Gastroesophageal sphincter (tissue), 3 donors: ENCODE data around the gene NPFF.

ENCODE experiments used
- CTCF ChIP-seq, 4 experiments: fragments of 200-600 bp in 2 of 4; fragments of 450-650 bp in 2 of 4; sonication (generic) in 1 of 4; IDR thresholded peaks; one replicate each; pipeline ENCODE4 v1.5.1; 2017 to 2019; ENCODE audit warnings: antibody characterized with exemption in 4 of 4, mild to moderate bottlenecking in 2 of 4, moderate library complexity in 2 of 4
- POLR2A ChIP-seq, 2 donors: fragments of 450-650 bp; IDR thresholded peaks; one replicate each; pipeline ENCODE4 v1.6.1; 2017; ENCODE audit warnings: antibody characterized with exemption in 2 of 2, mild to moderate bottlenecking in 2 of 2, moderate library complexity in 1 of 2
- POLR2AphosphoS5 ChIP-seq: sonication (generic); formaldehyde crosslinking; IDR thresholded peaks from one replicate; pipeline ENCODE4 v1.6.1; 2017; ENCODE audit warnings: antibody characterized with exemption

GRCh38 chr12:53467082-53467481 lies 40.2 kb downstream of the NPFF start:
- TF ChIP-seq CTCF (IDR thresholded peaks at IDR 0.05), result no peak
- TF ChIP-seq POLR2A (IDR thresholded peaks at IDR 0.05), result no peak
- no peak for TF ChIP-seq POLR2AphosphoS5
